Keratinocyte (primary cell): ENCODE data around the gene BAHD1.

Experiments
- CTCF ChIP-seq, 3 experiments: IDR thresholded peaks in 1 of 3; conservative IDR thresholded peaks in 1 of 3; optimal IDR thresholded peaks in 1 of 3; 2 replicates in 2 of 3; 3 replicates in 1 of 3; pipeline versions ENCODE3 to v1.5.1; 2011; ENCODE audit warnings: low read length in 3 of 3, mild to moderate bottlenecking in 3 of 3, moderate library complexity in 2 of 3, control low read depth in 1 of 3, inconsistent platforms in 1 of 3; ENCODE audit not compliant: insufficient read depth in 2 of 3; ENCODE audit errors: extremely low read depth in 1 of 3
- EZH2 ChIP-seq: IDR thresholded peaks from one replicate; pipeline ENCODE4 v1.6.1; 2012; ENCODE audit warnings: inconsistent platforms, mild to moderate bottlenecking, low read length, moderate library complexity

GRCh38 chr15:40472171-40472727 is 31.5 kb downstream of the BAHD1 start:
- TF ChIP-seq EZH2 = no peak
- no peak for TF ChIP-seq CTCF (optimal IDR thresholded peaks at IDR 0.05 in 1 of 3, IDR thresholded peaks at IDR 0.05 in 1 of 3, conservative IDR thresholded peaks at IDR 0.05 in 1 of 3; ENCODE audit: extremely low read depth in 1 of 3, insufficient read depth in 2 of 3, low read length in 3 of 3)
